WERI-Rb-1 (cell line): ENCODE measurements around the gene CACNA1E.

Experiments
- DNase-seq: peaks from one replicate; pipeline ENCODE4 v3.0.0-alpha.2; 2020
- H3K27ac ChIP-seq: fragments of 250-450 bp; sonication (Bioruptor Pico); 2 replicates; pipeline ENCODE4 v1.5.1; 2020; ENCODE audit warnings: mild to moderate bottlenecking, moderate library complexity
- H3K27me3 ChIP-seq: fragments of 250-450 bp; sonication (Bioruptor Pico); 2 replicates; pipeline ENCODE4 v1.5.1; 2021; ENCODE audit warnings: mild to moderate bottlenecking, low read depth, moderate library complexity; ENCODE audit not compliant: insufficient read depth, severe bottlenecking
- H3K36me3 ChIP-seq: fragments of 250-450 bp; sonication (Bioruptor Pico); 2 replicates; pipeline ENCODE4 v1.5.1; 2020; ENCODE audit warnings: mild to moderate bottlenecking, moderate library complexity
- H3K4me3 ChIP-seq: 2 replicates; pipeline ENCODE4 v1.5.1; 2011; ENCODE audit warnings: low read depth, mild to moderate bottlenecking, control low read depth, low read length
- H3K9me3 ChIP-seq: fragments of 250-450 bp; sonication (Bioruptor Pico); 2 replicates; pipeline ENCODE4 v1.5.1; 2021; ENCODE audit warnings: mild to moderate bottlenecking, moderate library complexity; ENCODE audit not compliant: severe bottlenecking
- CTCF ChIP-seq: IDR thresholded peaks from 2 replicates; pipeline ENCODE4 v1.5.1; 2011; ENCODE audit warnings: low read depth, mild to moderate bottlenecking, control low read depth, inconsistent platforms, low read length

The CACNA1E gene

GRCh38 chr1:181484821-181485220, 1.5 kb downstream of the CACNA1E start:
- no peak for TF ChIP-seq CTCF
- Histone ChIP-seq H3K36me3 (no peaks in the 10 kb centered on the region), H3K27ac (no peak overlapping the region), H3K27me3 (peaks cover 30% of the 10 kb centered on the region), H3K4me3 (no peak overlapping the region), H3K9me3 (no peaks in the 10 kb centered on the region)
- no peak for DNase-seq

GRCh38 chr1:181485287-181486097, 2.2 kb downstream of the CACNA1E start:
- no peak for DNase-seq
- Histone ChIP-seq H3K36me3 (no peaks in the 10 kb centered on the region), H3K9me3 (no peaks in the 10 kb centered on the region), H3K27me3 (peaks cover 30% of the 10 kb centered on the region), H3K27ac (no peak overlapping the region), H3K4me3 (no peak overlapping the region)
- TF ChIP-seq CTCF, result no peak

GRCh38 chr1:181486098-181486420, 2.7 kb downstream of the CACNA1E start:
- DNase-seq, result no peak
- H3K4me3 ChIP-seq, result no peak overlapping the region
- no peak for TF ChIP-seq CTCF
- no peak overlapping the region for H3K27ac ChIP-seq
- H3K9me3 ChIP-seq, result no peaks in the 10 kb centered on the region
- no peaks in the 10 kb centered on the region for H3K36me3 ChIP-seq
- H3K27me3 ChIP-seq, result peaks cover 30% of the 10 kb centered on the region

- H3K27ac ChIP-seq, result no peak overlapping the region
- peaks cover 17% of the 10 kb centered on the region for H3K27me3 ChIP-seq
- TF ChIP-seq CTCF, result no peak
- no peaks in the 10 kb centered on the region for H3K9me3 ChIP-seq
- no peak overlapping the region for H3K4me3 ChIP-seq
- no peaks in the 10 kb centered on the region for H3K36me3 ChIP-seq
- DNase-seq, result no peak
These were observed 5.5 kb downstream of the CACNA1E start for GRCh38 chr1:181488866-181489265.

GRCh38 chr1:181490276-181490675, 7.0 kb downstream of the CACNA1E start:
- H3K36me3 ChIP-seq, result no peaks in the 10 kb centered on the region
- no peaks in the 10 kb centered on the region for H3K9me3 ChIP-seq
- no peak for TF ChIP-seq CTCF
- peaks cover 17% of the 10 kb centered on the region for H3K27me3 ChIP-seq
- DNase-seq, result no peak
- H3K27ac ChIP-seq, result no peak overlapping the region
- H3K4me3 ChIP-seq, result no peak overlapping the region
